SKM-1 treated with dmso at 0.1 percent for 144 hours (cell line): ENCODE data around the gene PTGES3.
"Not testable (repeated sequence)": the region's sequence is repeated elsewhere in the genome, so short reads cannot be mapped to it uniquely, and the experiment has no call there.

Experiments
- DNase-seq: peaks from one replicate; lab custom pipeline; 2025; ENCODE audit not compliant: unreplicated experiment; lab: John Stamatoyannopoulos, UW

PTGES3 gene

DNA sequence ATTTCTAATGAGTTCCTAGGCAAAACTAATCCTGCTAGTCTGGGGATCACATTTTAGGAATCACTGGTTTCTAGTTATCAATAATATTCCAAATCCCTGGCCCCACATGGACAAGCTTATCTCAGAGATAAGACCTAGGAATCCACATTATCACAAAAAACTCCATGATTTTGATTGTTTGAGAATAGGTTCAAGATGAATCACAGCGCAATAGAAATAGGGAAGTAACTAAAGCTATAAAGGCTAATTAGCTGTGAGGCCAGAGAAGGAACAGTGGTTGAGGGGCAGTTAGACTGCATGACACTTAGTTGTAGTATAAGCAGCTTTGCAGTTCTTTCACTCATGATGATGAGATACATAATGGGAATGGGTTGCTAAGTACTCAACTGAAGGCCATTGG, 29.2 kb downstream of the PTGES3 start:
- no peak for DNase-seq

DNA sequence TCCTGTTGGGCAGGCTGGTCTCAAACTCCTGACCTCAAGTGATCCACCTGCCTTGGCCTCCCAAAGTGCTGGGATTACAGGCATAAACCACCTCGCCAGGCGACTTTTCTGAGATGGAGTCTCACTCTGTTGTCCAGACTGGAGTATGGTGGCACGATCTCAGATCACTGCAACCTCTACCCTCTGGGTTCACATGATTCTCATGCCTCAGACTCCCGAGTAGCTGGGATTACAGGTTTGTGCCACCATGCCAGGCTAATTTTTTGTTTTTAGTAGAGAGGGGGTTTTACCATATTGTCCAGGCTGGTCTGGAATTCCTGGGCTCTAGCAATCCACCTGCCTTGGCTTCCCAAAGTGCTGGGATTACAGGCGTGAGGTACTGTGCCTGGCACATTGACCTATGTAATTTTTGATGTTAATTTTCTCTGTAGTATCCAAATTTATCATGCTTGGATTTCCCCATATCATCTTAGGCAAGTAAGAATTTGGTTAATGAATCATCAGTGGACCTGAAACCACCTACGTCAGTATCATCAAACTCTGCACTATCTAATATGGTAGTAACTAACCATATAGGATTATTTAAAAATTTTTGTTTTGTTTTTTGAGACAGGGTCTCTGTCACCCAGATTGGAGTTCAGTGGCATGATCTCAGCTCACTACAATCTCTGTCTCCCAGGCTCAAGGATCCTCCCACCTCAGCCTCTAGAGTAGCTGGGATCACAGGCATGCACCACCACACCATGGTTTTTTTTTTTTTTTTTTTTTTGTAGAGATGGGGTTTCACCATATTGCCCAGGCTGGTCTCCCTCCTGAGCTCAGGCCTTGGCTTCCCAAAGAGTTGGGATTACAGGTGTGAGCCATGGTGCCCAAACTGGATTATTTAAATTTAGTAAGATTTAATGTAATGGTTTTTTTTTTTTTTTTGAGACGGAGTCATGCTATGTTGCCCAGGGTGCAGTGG, 30.4 kb downstream of the PTGES3 start:
- no peak for DNase-seq

DNA sequence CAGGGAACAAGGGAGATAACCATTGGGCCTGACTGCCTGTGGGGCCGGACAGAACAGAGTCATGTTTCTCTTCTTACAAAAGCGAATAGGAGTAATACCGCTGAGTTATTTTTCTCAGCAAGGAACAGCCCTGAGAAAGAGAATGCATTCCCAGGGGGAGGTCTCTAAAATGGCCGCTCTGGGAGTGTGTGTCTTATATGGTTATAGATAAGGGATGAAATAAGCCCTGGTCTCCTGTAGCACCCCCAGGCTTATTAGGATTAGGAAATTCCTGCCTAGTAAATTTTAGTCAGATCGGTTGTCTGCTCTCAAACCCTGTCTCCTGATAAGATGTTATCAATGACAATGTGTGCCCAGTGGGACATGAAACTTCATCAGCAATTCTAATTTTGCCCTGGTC, 34.3 kb downstream of the PTGES3 start:
- not testable (repeated sequence) for DNase-seq

DNA sequence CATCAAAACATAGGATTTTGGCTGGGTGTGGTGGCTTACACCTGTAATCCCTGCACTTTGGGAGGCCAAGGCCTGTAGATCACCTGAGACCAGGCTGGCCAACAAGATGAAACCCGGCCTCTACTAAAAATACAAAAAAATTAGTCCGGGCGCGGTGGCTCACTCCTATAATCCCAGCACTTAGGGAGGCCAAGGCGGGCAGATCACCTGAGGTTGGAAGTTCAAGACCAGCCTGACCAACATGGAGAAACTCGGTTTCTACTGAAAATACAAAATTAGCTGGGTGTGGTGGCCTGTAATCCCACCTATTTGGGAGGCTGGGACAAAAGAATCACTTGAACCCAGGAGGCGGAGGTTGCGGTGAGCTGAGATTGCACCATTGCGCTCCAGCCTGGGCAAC, 40.1 kb downstream of the PTGES3 start:
- DNase-seq: not testable (repeated sequence)

DNA sequence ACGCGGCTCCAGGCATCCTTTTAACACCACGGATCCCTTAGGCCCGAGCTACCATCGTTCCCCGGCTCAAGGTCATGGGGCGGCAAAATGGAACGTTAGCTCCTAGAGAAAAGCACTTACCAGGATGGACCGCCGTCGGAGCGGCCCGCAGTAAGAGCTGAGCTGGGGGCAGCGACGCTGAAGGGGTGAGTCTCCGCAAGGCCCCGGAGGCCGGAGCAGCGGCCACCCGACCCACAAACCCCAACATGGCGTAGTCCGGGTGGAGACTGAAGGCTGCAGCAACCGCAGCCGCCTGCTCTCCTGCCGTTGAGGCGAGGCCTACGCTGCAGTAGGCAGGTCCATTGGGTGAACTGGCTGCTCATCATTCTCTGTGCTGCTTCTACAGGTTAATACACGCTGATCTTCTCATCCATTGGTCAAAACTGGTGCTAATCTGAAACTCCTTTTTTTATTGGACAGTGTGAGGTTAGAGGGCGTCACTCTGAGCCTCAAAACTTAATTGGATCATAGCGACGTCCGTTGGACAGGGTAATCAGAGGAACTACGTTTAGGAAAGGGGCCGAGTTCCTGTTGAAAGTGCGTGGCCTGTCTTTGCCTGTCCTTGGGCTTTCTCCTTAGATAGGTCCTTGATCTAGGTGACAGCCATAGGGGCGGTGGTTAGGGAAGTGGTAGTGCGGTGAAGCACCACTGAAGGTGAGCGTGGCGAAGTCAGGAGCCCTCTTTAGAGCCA, 42.2 kb downstream of the PTGES3 start, which contains the start of gene ATP5F1B:
Gene ATP5F1B, minus strand, starts transcription at position 268 of the 730 bp plus-strand sequence. Its CDS starts 21 bp downstream, at position 247.
- DNase-seq: peak; percentile 93

DNA sequence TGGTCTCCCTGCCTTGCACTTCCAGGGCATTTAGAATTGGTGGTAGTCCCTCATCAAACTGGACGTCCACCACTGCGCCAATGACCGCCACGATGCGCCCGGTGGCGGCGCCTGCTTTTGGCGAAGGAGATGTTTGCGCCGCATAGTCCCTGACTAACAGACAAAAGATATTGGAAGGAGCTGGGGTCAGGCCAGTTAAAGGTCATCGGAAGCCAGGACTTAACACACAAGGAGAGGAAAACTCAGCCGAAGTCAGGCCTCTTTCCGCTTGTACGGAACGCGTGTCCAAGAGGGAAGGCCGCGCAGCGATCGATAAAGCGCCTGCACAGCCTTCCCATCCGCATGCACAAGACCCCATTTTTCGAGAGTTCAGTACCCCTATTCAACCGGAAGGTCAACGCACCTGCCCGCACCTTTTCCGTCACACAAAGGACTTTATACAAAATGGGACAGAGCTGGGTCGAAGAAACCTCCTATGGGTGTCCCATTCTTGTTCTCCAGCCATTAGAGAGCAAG, 42.8 kb downstream of the PTGES3 start:
- no peak for DNase-seq

DNA sequence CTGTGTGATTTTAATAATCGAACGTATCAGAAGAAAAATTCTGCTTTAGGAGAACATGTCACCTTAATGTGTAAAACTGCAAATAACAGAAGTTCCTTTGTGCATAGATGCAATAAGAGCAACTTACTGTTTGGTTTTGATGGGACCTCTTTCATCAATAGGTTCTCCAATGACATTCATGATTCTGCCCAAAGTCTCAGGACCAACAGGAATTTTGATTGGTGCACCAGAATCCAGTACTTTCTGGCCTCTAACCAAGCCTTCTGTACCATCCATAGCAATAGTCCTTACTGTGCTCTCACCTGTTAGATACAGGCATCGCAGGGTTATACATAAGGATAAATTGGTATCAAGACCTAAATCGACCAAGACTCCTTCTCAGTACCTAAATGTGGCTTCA, 43.4 kb downstream of the PTGES3 start:
- DNase-seq: no peak

DNA sequence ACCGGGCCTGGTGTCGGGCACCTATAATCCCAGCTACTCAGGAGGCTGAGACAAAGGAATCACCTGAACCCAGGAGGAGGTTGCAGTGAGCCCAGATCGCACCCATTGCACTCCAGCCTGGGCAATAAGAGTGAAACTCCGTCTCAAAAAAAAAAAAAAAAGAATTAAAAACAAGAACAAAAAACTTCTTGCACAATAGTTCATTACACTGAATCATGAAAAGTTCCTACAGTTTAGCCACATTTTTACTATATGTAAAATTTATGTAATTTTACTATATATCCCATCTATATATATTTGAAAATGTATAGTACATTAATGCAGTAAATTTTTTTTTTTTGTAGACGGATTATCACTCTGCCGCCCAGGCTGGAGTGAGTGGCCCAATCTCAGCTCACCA, 46.9 kb downstream of the PTGES3 start:
- DNase-seq: no peak

DNA sequence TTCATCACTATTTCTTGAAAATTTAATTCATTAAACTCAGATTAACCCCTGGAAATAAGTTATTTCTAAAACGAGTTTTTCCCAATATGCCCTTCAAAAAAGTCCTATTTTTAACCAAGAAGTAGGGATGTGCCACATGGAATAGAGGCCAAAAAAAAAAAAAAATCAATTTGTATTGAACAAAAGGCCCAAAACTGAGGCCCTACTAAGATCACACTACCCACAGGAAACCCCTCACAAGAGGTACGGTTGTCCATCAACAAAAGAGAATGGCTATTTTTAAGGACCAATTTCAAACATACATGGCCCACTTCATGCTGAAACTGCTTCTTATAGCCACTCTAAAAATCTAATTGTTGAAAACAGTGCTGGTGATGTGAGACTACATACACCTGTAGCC, 50.5 kb downstream of the PTGES3 start:
- no peak for DNase-seq

DNA sequence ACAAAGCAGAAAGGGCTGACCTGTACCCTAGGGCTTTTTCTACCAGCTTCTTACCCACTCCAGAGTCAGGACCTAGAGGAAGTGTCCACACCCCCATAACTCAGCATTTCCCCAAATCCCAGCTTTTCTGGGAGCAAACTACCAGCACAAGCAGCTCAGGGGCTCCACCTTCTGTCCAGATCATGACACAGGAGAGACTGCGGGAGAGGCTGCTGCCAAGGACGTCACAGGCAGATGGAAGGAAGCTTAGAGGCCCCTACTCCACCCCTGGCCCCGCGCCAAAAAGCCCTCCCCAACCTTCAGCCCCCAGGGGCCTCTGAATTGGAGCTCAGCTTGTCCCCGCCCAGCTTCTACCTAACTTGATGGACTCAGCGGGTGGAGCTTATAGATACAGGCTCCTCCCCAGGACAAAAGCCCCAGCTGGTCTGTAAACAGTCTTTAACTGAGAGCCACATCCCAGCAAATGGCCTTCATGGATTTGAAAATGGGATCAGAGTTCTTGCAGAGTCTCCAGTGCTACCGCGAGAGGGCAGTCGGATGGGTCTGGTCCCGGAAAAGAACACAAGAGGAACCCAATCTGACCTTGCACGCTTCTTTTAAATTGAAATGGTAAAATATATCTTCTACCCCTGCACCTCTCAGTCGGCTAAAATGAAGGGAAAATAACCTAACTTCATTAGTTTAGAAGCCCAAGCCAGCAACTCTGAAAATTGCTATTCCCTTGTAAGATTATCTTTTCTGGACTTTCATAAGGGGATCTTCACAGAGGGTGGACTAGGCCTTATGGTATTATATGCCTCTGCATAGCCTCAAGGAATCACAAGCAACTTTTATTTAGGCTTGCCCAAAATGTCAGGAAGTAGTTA, 51.2 kb downstream of the PTGES3 start:
- DNase-seq: peak; percentile 68

DNA sequence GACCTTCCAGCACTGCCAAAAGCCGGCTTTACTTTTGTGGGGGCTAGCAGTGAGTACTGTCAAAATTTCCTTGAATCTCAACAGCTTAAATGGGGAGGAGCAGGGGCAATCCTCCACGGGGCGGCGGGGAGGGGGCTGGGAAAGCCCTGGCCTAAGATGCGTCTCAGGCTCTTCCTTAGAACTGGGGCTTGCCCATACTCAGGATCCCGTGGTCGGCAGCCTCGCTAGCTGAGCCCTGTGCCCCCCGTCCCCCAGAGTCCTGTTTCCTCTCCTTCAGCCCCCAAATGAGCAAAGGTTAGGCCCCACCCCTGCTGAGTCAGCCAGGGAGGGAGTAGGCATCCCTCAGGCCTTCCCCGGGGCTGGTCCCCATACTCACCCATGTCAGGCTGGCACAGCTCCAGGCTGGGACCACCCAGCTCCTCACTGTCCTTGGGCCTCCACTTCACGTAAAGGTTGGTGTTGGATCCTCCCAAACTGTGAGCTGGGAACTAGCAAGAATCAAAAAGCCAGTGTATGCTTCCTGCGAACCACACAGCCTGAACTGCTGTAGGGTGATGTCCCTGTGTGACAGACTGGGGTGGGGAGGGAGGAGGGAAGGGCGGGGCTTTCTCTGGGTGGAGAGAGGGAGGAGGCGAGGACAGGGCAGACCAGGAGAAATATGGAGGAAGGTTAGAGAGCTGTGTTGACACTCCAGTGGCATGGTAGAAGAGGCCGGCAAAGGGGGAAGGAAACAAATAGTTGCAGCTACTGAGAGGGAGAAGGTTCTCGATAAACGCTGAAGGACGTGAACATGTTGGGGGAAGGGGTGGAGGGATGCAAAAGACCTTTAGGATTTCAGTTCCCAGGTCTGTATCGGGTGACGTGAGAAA, 52.0 kb downstream of the PTGES3 start:
- DNase-seq: peak; percentile 59

DNA sequence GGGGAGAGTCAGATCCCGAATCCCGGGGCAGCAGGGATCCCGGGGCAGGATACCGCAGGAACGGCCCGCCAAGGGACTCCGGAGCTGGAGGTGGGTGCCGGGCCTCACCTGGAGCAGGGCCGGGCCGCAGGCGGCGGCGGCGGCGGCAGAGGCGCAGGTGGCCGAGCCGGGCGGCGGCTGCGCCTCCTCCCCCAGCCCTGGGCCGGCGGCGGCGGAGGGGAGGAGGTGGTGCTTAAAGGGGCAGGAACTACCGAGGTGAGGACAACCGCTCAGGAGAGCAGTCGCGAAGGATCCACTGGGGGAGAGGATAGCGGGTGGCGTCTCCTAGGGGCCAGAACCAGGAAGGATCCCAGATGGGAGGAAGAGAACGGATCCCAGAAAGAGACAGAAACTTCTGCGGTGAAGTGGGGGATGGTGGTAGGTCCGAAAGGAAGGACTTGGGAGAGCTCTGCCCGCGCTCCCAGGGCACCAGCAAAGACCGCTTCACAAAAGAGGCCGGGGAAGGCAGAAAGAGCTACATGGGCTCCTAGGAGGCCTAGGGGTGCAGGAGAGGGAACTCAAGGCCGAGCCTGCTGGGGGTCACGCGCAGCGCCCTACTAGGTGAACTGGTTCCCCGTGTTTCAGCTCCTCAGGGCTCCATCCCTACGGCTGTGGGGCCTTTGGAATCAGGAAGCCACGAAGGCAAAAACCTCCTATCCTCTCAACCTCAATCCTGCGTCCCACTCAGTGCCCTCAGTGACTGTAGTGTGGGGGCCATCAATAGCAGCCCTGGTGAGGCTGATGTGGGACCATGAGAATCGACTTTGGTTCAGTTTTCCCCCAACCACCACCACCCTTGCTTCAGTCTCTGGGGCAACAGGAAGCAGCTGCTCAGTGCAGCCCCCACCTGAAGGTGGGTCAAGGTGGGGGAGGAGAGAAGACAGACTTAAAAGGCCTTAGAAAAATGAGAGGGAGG, 53.0 kb downstream of the PTGES3 start:
- DNase-seq: peak; percentile 23

DNA sequence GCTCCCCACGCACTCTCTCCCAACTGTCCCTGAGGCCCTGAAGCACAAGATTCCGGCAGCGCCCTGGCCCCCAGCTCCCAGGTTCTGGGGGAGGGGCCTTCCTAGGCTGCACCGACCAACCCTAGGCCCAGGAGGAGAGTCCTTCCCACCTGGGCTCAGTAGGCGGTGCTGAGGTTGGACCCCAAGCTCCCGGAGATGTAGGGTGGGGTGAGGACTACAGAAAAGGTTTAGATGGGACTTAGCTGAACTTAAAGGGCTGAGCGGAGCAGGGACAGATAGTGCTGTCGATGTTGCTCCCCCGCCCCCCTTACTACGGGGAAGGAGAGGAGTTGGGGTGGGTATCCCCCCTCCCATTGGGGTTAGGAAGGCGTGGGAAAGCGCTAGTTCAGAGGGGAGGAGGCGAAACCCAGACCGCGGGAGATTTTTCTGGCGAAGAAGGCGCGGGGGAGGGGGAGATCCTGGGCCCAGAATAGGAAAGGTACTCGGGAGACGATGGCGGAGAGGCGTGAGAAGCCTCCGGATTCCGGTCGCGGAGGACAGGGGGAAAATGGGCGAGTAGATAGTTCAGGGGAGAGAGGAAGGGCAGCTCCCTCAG, 53.7 kb downstream of the PTGES3 start:
- DNase-seq: no peak

DNA sequence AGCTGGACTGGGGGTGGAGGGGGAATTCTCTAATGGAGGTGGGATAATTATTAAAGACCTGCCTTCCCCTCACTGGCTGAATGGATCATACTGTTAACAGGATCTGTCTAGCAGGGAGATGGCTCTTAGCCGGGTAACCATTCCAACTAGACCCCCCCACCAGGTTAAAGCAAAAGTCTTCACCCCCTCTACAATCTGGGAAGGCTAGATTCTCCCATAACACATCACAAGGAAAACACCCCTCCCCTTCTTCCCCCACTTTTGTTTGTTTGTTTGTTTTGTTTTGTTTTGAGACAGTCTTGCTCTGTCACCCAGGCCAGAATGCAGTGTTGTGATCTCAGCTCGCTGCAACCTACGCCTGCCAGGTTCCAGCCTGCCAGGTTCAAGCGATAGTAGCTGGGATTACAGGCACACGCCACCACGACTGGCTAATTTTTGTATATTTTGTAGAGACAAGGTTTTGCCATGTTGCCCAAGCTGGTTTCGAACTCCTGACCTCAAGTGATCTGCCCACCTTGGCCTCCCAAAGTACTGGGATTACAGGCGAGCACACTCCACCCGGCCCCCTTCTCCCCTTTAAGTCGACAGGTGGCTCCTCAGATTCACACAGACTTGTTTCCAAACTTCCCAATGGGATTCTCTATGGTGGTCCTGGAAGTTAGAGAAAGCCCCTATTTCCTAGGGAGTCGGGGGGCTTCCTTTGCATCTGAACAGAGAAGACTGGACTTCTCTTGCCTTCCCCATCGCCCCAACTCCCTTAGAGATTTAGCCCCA, 54.4 kb downstream of the PTGES3 start:
- DNase-seq: no peak

DNA sequence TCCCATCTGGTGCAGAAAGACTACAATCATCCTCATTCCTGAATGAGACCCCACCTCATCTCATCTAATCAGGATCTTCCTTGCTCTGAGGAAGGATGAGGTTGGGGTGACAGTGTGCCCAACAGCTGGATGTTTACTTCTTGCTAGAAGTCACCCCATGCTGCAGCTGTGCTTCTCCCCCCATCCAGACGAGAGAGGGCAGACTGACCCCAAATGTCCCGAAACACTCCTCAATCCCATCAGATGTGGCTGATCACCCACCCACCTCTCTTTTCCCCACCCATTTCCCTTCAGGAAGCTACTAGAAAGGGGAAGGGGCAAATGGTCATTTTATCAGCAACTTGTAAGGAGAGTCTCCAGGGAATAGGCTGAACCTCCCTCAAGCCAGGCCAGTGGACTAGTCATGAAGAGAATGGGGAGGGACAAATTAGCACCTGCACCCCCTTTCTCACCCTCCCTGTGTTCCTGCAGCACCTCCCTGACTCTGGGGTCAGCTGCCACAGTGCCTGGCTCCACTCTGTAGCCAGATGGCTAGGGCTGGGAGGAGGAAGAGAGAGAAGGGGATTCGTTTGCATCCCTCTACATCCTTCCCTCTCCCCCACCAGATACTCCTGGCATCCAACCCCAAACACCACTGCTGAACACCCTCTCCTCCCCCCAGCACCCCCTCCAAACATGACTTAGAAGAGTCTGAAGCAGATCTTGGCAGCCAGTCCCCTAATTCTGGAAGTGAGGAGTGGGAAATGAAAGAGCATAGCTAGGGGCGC, 55.2 kb downstream of the PTGES3 start:
- no peak for DNase-seq

DNA sequence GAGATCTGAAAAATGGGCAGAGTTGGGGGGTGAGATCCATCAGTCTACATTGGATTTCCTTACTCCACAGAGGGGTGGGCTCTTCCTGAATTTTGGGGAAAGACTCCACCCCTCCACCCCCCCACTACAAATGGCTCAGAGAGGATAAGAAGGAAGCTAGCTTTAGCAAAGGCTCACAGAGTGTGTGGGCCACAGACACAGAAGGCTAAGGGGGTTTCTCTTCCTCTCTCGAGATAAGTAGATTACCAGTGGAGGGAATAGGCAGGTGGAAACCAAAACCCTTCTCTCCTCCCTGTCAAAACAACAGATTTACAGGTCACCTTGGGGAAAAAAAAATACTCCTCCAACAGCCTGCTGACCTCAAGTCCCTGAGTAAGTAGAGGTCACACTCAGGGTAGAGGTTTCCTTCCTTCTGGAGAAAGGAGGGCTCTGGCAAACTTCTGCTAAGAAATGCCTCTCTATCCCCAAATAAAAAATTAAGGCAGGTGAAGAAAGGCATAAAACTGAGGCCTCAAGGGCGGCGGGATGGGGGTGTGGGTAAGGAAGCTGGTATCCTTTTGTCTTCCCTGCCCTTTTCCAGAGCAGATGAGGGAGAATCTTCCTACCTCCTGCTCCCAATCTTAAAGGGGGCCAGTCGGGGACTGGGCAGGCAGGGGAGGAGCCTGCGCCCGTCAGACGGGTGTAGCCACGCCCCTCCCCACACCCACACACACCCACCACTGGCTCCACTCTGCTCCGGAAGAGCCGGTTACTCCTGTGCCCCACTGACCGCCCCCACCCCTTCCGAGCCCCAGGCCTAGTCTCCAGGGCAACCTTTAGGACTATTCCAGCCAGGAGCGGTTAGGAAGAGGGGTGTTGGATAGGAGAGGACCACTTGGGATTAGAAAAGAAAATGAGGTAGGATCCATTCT, 56.0 kb downstream of the PTGES3 start:
- no peak for DNase-seq
